SK-N-SH treated with all-trans-retinoic acid at 6 μM for 48 hours (cell line): ENCODE data around the gene SEMA3E.

Source experiments
- ATAC-seq: fragments of 200-7000 bp; cut with Tn5 transposase; 3 replicates; pipeline ENCODE4 v1.9.1; 2020; ENCODE audit warnings: mild to moderate bottlenecking, moderate library complexity
- ARNTL ChIP-seq: fragments of 450-650 bp; formaldehyde crosslinking; IDR thresholded peaks from 2 replicates; pipeline ENCODE4 v1.5.0; 2020; ENCODE audit warnings: low read depth, mild to moderate bottlenecking, moderate library complexity, borderline replicate concordance
- BACH2 ChIP-seq: fragments of 250-450 bp; sonication (Bioruptor Pico); IDR thresholded peaks from 2 replicates; pipeline ENCODE4 v1.9.0; 2021; ENCODE audit warnings: mild to moderate bottlenecking, borderline replicate concordance
- CSDC2 ChIP-seq: fragments of 250-450 bp; sonication (Bioruptor Pico); IDR thresholded peaks from 2 replicates; pipeline ENCODE4 v1.5.0; 2020; ENCODE audit warnings: mild to moderate bottlenecking, moderate library complexity
- ESRRG ChIP-seq: fragments of 250-450 bp; sonication (Bioruptor Pico); IDR thresholded peaks from 2 replicates; pipeline ENCODE4 v1.6.1; 2021; ENCODE audit warnings: mild to moderate bottlenecking
- GLIS3 ChIP-seq: fragments of 250-450 bp; sonication (Bioruptor Pico); IDR thresholded peaks from 2 replicates; pipeline ENCODE4 v1.5.0; 2020; ENCODE audit warnings: mild to moderate bottlenecking, moderate library complexity
- ISL1 ChIP-seq: fragments of 250-450 bp; sonication (Bioruptor Pico); IDR thresholded peaks from 2 replicates; pipeline ENCODE4 v2.1.2; 2022; ENCODE audit warnings: mild to moderate bottlenecking, moderate library complexity
- OSR1 ChIP-seq: fragments of 250-450 bp; sonication (Bioruptor Pico); IDR thresholded peaks from 2 replicates; pipeline ENCODE4 v1.8.0; 2022; ENCODE audit warnings: moderate library complexity, mild to moderate bottlenecking, inconsistent platforms
- PPARA ChIP-seq: fragments of 250-450 bp; sonication (Bioruptor Pico); IDR thresholded peaks from 2 replicates; pipeline ENCODE4 v1.5.0; 2020; ENCODE audit warnings: mild to moderate bottlenecking, borderline replicate concordance
- TCF4 ChIP-seq: fragments of 250-450 bp; sonication (Bioruptor Pico); IDR thresholded peaks from 2 replicates; pipeline ENCODE4 v1.8.0; 2021; ENCODE audit warnings: mild to moderate bottlenecking, moderate library complexity, borderline replicate concordance
- TOX ChIP-seq: fragments of 250-450 bp; sonication (Bioruptor Pico); IDR thresholded peaks from 2 replicates; pipeline ENCODE4 v1.8.0; 2021; ENCODE audit warnings: mild to moderate bottlenecking, moderate library complexity, borderline replicate concordance
- ZC3H10 ChIP-seq: fragments of 250-450 bp; sonication (Bioruptor Pico); IDR thresholded peaks from 2 replicates; pipeline ENCODE4 v1.5.1; 2021; ENCODE audit warnings: mild to moderate bottlenecking, moderate library complexity
- ZFP3 ChIP-seq: fragments of 250-450 bp; sonication (Bioruptor Pico); IDR thresholded peaks from 2 replicates; pipeline ENCODE4 v1.5.0; 2020; ENCODE audit warnings: mild to moderate bottlenecking, moderate library complexity
- ZFP30 ChIP-seq: fragments of 450-650 bp; formaldehyde crosslinking; IDR thresholded peaks from 2 replicates; pipeline ENCODE4 v1.5.0; 2022; ENCODE audit warnings: mild to moderate bottlenecking, moderate library complexity
- ZNF70 ChIP-seq: fragments of 450-650 bp; formaldehyde crosslinking; IDR thresholded peaks from 2 replicates; pipeline ENCODE4 v1.5.0; 2020; ENCODE audit warnings: mild to moderate bottlenecking, moderate library complexity
- ZNF8 ChIP-seq: fragments of 450-650 bp; formaldehyde crosslinking; IDR thresholded peaks from 2 replicates; pipeline ENCODE4 v1.5.0; 2020; ENCODE audit warnings: mild to moderate bottlenecking, moderate library complexity
- TF ChIP-seq, protein P1 (sequence below): fragments of 250-450 bp; sonication (Bioruptor Pico); IDR thresholded peaks from 2 replicates; pipeline ENCODE4 v1.5.0; 2020; ENCODE audit warnings: mild to moderate bottlenecking, moderate library complexity
- TF ChIP-seq, protein P2 (sequence below): fragments of 250-450 bp; sonication (Bioruptor Pico); IDR thresholded peaks from 2 replicates; pipeline ENCODE4 v1.5.1; 2020; ENCODE audit warnings: low read depth, mild to moderate bottlenecking, moderate library complexity
- TF ChIP-seq, protein P3 (sequence below): fragments of 250-450 bp; sonication (Bioruptor Pico); IDR thresholded peaks from 2 replicates; pipeline ENCODE4 v1.8.0; 2021; ENCODE audit warnings: low read depth, mild to moderate bottlenecking, moderate library complexity, borderline replicate concordance
- TF ChIP-seq, protein P4 (sequence below): fragments of 250-450 bp; sonication (Bioruptor Pico); IDR thresholded peaks from 2 replicates; pipeline ENCODE4 v1.8.0; 2020; ENCODE audit warnings: mild to moderate bottlenecking, moderate library complexity, borderline replicate concordance
- TF ChIP-seq, protein P5 (sequence below): fragments of 250-450 bp; sonication (Bioruptor Pico); IDR thresholded peaks from 2 replicates; pipeline ENCODE4 v1.5.1; 2021; ENCODE audit warnings: mild to moderate bottlenecking, moderate library complexity

SEMA3E gene

DNA sequence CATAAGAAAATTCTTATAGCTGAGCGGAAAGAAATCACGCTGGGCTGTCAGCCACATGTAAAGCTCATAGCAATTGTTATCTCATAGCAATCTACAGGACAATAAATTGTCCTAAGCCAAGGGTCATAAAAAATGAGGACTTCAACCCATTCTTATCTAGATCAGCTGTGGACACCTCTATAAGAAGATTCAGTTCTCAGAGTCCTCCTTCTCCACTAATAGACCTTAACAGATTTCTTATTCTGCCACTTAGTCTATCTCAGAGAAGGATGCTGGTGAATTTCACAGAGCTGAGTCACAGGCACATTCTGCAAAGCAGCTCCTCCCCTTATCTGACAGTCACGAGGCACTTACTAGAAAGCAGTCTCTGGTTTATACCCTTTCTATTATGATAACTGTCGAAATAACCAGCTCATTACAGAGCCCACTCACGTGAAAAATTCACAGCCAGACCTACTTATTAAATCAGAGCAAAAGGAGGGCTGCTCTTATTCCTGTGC is 300.9 kb downstream of the SEMA3E start (continued):
- no peak for TF ChIP-seq CSDC2

DNA sequence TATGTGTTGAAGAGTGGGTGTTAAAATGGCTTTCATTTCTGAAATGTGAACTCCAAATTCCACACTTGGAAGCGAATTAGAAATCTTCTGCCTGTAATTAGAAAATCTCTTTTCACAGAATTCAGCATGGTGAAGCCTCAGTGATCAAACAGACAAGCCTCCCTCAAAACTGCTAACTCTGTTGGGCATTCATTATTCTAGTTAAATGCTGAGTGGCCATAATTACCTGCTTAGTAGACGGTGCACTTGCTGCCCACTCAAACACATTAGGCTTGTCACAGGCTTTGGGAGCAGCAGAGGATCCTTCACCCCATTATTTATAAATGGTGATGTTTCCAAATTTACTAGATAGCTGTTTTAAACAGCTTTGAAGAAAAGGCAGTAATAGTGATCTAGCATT is 309.0 kb downstream of the SEMA3E start:
- TF ChIP-seq BACH2 (no peak), ISL1 (CRISPR knock-in tag) (no peak), TOX (no peak), GLIS3 (CRISPR knock-in tag) (no peak)
- ATAC-seq: no peak

DNA sequence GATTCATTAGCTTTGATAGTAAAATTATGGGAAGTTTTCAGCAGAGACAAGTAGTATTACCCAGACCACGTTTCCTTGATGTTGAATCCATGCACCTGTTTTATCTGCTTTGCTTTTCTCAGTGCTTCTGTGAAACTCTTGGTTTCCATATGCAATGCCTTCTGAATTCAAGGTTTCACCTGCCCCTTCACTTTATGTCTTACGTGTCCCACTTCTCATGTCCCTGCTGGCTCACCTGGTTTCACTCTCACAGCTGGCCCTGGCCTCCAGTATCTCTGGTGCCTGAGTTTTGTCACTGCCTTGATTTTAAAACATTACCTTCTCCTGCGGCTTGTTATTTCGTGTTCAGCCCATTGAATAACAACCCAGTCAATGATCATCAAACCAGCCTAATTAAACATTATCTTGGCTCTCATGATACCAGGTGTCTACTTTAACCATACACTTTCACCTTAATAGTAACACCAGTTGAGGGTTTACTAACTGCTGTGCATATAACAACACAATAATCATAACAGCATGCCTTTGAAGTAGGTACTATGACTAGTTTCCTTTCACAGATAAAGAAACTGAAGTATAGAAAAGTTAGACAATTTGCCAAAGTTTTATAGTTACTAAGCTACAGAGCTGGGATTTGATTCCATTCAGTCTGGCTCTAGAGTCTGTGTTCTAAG is 310.5 kb downstream of the SEMA3E start:
- TF ChIP-seq ZNF8: no peak
- TF ChIP-seq CSDC2: no peak
- TF ChIP-seq, protein P1, sequence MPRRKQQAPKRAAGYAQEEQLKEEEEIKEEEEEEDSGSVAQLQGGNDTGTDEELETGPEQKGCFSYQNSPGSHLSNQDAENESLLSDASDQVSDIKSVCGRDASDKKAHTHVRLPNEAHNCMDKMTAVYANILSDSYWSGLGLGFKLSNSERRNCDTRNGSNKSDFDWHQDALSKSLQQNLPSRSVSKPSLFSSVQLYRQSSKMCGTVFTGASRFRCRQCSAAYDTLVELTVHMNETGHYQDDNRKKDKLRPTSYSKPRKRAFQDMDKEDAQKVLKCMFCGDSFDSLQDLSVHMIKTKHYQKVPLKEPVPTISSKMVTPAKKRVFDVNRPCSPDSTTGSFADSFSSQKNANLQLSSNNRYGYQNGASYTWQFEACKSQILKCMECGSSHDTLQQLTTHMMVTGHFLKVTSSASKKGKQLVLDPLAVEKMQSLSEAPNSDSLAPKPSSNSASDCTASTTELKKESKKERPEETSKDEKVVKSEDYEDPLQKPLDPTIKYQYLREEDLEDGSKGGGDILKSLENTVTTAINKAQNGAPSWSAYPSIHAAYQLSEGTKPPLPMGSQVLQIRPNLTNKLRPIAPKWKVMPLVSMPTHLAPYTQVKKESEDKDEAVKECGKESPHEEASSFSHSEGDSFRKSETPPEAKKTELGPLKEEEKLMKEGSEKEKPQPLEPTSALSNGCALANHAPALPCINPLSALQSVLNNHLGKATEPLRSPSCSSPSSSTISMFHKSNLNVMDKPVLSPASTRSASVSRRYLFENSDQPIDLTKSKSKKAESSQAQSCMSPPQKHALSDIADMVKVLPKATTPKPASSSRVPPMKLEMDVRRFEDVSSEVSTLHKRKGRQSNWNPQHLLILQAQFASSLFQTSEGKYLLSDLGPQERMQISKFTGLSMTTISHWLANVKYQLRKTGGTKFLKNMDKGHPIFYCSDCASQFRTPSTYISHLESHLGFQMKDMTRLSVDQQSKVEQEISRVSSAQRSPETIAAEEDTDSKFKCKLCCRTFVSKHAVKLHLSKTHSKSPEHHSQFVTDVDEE (CRISPR knock-in tag): no peak
- no peak for TF ChIP-seq ZFP3 (CRISPR knock-in tag)
- no peak for TF ChIP-seq PPARA
- TF ChIP-seq, protein P2, sequence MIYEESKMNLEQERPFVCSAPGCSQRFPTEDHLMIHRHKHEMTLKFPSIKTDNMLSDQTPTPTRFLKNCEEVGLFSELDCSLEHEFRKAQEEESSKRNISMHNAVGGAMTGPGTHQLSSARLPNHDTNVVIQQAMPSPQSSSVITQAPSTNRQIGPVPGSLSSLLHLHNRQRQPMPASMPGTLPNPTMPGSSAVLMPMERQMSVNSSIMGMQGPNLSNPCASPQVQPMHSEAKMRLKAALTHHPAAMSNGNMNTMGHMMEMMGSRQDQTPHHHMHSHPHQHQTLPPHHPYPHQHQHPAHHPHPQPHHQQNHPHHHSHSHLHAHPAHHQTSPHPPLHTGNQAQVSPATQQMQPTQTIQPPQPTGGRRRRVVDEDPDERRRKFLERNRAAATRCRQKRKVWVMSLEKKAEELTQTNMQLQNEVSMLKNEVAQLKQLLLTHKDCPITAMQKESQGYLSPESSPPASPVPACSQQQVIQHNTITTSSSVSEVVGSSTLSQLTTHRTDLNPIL (CRISPR knock-in tag): no peak
- TF ChIP-seq, protein P3, sequence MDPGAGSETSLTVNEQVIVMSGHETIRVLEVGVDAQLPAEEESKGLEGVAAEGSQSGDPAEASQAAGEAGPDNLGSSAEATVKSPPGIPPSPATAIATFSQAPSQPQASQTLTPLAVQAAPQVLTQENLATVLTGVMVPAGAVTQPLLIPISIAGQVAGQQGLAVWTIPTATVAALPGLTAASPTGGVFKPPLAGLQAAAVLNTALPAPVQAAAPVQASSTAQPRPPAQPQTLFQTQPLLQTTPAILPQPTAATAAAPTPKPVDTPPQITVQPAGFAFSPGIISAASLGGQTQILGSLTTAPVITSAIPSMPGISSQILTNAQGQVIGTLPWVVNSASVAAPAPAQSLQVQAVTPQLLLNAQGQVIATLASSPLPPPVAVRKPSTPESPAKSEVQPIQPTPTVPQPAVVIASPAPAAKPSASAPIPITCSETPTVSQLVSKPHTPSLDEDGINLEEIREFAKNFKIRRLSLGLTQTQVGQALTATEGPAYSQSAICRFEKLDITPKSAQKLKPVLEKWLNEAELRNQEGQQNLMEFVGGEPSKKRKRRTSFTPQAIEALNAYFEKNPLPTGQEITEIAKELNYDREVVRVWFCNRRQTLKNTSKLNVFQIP: no peak
- no peak for TF ChIP-seq OSR1 (CRISPR knock-in tag)
- no peak for TF ChIP-seq ZC3H10 (CRISPR knock-in tag)
- TF ChIP-seq ESRRG (CRISPR knock-in tag): no peak
- TF ChIP-seq ARNTL: no peak
- no peak for TF ChIP-seq BACH2
- TF ChIP-seq, protein P4, sequence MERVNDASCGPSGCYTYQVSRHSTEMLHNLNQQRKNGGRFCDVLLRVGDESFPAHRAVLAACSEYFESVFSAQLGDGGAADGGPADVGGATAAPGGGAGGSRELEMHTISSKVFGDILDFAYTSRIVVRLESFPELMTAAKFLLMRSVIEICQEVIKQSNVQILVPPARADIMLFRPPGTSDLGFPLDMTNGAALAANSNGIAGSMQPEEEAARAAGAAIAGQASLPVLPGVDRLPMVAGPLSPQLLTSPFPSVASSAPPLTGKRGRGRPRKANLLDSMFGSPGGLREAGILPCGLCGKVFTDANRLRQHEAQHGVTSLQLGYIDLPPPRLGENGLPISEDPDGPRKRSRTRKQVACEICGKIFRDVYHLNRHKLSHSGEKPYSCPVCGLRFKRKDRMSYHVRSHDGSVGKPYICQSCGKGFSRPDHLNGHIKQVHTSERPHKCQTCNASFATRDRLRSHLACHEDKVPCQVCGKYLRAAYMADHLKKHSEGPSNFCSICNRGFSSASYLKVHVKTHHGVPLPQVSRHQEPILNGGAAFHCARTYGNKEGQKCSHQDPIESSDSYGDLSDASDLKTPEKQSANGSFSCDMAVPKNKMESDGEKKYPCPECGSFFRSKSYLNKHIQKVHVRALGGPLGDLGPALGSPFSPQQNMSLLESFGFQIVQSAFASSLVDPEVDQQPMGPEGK (CRISPR knock-in tag): no peak
- no peak for TF ChIP-seq ZNF70 (CRISPR knock-in tag)
- TF ChIP-seq, all 23 proteins: peak for 0
- ATAC-seq: no peak

DNA sequence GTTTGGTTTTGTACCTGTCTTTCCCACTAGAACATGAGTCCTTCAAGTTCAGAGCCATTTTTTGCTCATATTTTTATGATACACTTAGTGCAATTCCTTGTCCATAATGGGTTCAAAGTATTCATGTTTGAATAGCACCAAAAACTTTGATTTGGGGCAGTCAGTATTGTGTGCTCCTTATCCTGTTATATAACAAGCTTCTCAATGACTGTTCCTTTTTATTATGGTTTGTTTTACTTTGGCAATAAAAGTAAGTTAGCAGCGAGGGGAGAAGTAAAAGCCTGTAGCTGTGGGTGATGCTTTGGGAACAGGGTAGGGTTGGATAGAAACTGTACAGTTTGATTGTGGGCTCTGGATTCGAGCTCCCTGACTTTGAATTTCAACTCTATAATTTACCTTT is 311.9 kb downstream of the SEMA3E start:
- ATAC-seq: no peak
- TF ChIP-seq, protein P3: no peak
- TF ChIP-seq ZC3H10 (CRISPR knock-in tag) (no peak), TCF4 (CRISPR knock-in tag) (no peak), ZFP30 (no peak), TOX (no peak), ARNTL (no peak), OSR1 (CRISPR knock-in tag) (no peak), ZNF70 (CRISPR knock-in tag) (no peak)
- TF ChIP-seq, protein P1 (CRISPR knock-in tag): no peak
- TF ChIP-seq, protein P5, sequence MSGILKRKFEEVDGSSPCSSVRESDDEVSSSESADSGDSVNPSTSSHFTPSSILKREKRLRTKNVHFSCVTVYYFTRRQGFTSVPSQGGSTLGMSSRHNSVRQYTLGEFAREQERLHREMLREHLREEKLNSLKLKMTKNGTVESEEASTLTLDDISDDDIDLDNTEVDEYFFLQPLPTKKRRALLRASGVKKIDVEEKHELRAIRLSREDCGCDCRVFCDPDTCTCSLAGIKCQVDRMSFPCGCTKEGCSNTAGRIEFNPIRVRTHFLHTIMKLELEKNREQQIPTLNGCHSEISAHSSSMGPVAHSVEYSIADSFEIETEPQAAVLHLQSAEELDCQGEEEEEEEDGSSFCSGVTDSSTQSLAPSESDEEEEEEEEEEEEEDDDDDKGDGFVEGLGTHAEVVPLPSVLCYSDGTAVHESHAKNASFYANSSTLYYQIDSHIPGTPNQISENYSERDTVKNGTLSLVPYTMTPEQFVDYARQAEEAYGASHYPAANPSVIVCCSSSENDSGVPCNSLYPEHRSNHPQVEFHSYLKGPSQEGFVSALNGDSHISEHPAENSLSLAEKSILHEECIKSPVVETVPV (CRISPR knock-in tag): no peak
